ENCODE data around the gene KCNK18.

DNA sequence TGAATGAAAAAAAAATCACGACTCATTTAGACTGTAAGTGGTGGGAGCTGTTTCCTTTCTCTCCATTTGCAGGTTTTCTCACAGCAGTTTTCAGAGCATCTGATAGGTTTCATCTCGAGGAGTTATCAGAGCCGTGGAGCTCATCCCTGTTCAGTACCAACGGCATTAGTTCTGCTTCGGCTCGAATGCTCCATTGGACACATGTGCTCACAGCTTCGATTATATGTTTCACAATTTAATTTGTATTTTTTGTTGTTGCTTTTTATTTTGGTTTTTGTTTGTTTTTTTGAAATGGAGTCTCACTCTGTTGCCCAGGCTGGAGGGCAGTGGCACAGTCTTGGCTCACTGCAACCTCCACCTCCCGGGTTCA is 45.2 kb downstream of the KCNK18 start:
- TF ChIP-seq POLR2A (IDR thresholded peaks at IDR 0.05) = no peak
- TF ChIP-seq, protein P1, sequence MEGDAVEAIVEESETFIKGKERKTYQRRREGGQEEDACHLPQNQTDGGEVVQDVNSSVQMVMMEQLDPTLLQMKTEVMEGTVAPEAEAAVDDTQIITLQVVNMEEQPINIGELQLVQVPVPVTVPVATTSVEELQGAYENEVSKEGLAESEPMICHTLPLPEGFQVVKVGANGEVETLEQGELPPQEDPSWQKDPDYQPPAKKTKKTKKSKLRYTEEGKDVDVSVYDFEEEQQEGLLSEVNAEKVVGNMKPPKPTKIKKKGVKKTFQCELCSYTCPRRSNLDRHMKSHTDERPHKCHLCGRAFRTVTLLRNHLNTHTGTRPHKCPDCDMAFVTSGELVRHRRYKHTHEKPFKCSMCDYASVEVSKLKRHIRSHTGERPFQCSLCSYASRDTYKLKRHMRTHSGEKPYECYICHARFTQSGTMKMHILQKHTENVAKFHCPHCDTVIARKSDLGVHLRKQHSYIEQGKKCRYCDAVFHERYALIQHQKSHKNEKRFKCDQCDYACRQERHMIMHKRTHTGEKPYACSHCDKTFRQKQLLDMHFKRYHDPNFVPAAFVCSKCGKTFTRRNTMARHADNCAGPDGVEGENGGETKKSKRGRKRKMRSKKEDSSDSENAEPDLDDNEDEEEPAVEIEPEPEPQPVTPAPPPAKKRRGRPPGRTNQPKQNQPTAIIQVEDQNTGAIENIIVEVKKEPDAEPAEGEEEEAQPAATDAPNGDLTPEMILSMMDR (IDR thresholded peaks at IDR 0.05) = no peak

Data from body of pancreas (tissue), 4 donors.